Measurements from ENCODE around the gene CAMTA1.

Gene CAMTA1

DNA sequence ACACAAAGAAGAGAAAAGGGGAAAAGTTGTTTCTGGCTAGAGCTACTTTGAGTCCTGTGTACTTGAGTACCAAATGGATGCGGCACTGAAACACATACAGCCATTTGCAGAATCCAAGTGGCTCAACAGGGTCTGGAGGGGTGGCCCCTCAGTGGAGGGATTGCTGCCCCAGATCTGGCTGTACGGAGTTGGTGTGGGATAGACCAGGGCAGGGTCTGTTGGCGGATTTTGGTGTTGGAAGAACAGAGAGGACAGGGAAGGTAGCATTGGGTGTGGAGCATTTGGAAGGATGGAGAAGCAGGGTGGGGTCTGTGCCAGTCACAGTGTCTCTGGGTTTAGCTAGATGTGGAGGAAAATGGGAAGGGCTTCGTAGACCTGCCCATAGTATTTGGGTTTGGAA, 220.5 kb downstream of the CAMTA1 start:
- Histone ChIP-seq H3K4me1 (ENCODE audit: control insufficient read depth, insufficient read depth, low read length) (no peaks in the 10 kb centered on the region), H3K27ac (ENCODE audit: extremely low read depth, low read depth, low read length) (no peak overlapping the region), H3K9me3 (ENCODE audit: control insufficient read depth, insufficient read depth, low read depth, low read length) (no peaks in the 10 kb centered on the region), H3K4me3 (ENCODE audit: low read depth, low read length) (no peak overlapping the region), H3K36me3 (ENCODE audit: control insufficient read depth in 2 of 2, insufficient read depth in 1 of 2, low read length in 2 of 2) (no peaks in the 10 kb centered on the region)
- ChIA-PET CTCF (no interaction called here), POLR2A (no interaction called here)
- TF ChIP-seq ZNF639 (tag by site-specific recombination; IDR thresholded peaks at IDR 0.05) (no peak), ZNF426 (tag by site-specific recombination; IDR thresholded peaks at IDR 0.05) (no peak), ZNF76 (tag by site-specific recombination; IDR thresholded peaks at IDR 0.05; ENCODE audit: borderline replicate concordance, low read depth) (no peak), SALL2 (tag by site-specific recombination; IDR thresholded peaks at IDR 0.05; ENCODE audit: borderline replicate concordance) (no peak), WT1 (tag by site-specific recombination; IDR thresholded peaks at IDR 0.05) (no peak), ZFHX2 (tag by site-specific recombination; conservative IDR thresholded peaks at IDR 0.05) (no peak), ZNF449 (tag by site-specific recombination; IDR thresholded peaks at IDR 0.05) (no peak), ZNF670 (tag by site-specific recombination; IDR thresholded peaks at IDR 0.05; ENCODE audit: low read depth) (no peak), ZNF561 (tag by site-specific recombination; IDR thresholded peaks at IDR 0.05; ENCODE audit: borderline replicate concordance) (no peak)
- TF ChIP-seq, protein P1, sequence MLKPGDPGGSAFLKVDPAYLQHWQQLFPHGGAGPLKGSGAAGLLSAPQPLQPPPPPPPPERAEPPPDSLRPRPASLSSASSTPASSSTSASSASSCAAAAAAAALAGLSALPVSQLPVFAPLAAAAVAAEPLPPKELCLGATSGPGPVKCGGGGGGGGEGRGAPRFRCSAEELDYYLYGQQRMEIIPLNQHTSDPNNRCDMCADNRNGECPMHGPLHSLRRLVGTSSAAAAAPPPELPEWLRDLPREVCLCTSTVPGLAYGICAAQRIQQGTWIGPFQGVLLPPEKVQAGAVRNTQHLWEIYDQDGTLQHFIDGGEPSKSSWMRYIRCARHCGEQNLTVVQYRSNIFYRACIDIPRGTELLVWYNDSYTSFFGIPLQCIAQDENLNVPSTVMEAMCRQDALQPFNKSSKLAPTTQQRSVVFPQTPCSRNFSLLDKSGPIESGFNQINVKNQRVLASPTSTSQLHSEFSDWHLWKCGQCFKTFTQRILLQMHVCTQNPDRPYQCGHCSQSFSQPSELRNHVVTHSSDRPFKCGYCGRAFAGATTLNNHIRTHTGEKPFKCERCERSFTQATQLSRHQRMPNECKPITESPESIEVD (tag by site-specific recombination; IDR thresholded peaks at IDR 0.05), result no peak

GRCh38 chr1:7006996-7007871, 222.0 kb downstream of the CAMTA1 start:
- H3K36me3 ChIP-seq (ENCODE audit: control insufficient read depth in 2 of 2, insufficient read depth in 1 of 2, low read length in 2 of 2), result no peaks in the 10 kb centered on the region
- POLR2A ChIA-PET, result no interaction called here
- H3K9me3 ChIP-seq (ENCODE audit: control insufficient read depth, insufficient read depth, low read depth, low read length), result no peaks in the 10 kb centered on the region
- TF ChIP-seq KLF17 (tag by site-specific recombination; IDR thresholded peaks at IDR 0.05), result no peak
- no peak for TF ChIP-seq ZNF548 (tag by site-specific recombination; IDR thresholded peaks at IDR 0.05)
- TF ChIP-seq ZXDB (tag by site-specific recombination; IDR thresholded peaks at IDR 0.05), result no peak
- no peak for TF ChIP-seq ZNF791 (tag by site-specific recombination; IDR thresholded peaks at IDR 0.05)
- TF ChIP-seq, protein P2, sequence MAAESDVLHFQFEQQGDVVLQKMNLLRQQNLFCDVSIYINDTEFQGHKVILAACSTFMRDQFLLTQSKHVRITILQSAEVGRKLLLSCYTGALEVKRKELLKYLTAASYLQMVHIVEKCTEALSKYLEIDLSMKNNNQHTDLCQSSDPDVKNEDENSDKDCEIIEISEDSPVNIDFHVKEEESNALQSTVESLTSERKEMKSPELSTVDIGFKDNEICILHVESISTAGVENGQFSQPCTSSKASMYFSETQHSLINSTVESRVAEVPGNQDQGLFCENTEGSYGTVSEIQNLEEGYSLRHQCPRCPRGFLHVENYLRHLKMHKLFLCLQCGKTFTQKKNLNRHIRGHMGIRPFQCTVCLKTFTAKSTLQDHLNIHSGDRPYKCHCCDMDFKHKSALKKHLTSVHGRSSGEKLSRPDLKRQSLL (tag by site-specific recombination; IDR thresholded peaks at IDR 0.05), result no peak
- TF ChIP-seq ZEB2 (tag by site-specific recombination; IDR thresholded peaks at IDR 0.05), result no peak
- TF ChIP-seq ZNF311 (tag by site-specific recombination; IDR thresholded peaks at IDR 0.05; ENCODE audit: borderline replicate concordance), result no peak
- no peak for TF ChIP-seq MZF1 (tag by site-specific recombination; IDR thresholded peaks at IDR 0.05; ENCODE audit: borderline replicate concordance)
- TF ChIP-seq ZNF560 (tag by site-specific recombination; IDR thresholded peaks at IDR 0.05; ENCODE audit: borderline replicate concordance), result no peak
- no peak for TF ChIP-seq ZNF266 (tag by site-specific recombination; IDR thresholded peaks at IDR 0.05; ENCODE audit: low read depth)
- TF ChIP-seq ZNF433 (tag by site-specific recombination; IDR thresholded peaks at IDR 0.05; ENCODE audit: low read depth), result no peak
- no peak for TF ChIP-seq ZNF148 (tag by site-specific recombination; IDR thresholded peaks at IDR 0.05; ENCODE audit: borderline replicate concordance)
- no peak for TF ChIP-seq ZNF416 (tag by site-specific recombination; IDR thresholded peaks at IDR 0.05)
- no peak for TF ChIP-seq ZNF211 (tag by site-specific recombination; IDR thresholded peaks at IDR 0.05; ENCODE audit: low read depth)
- no peak for TF ChIP-seq ZNF324 (tag by site-specific recombination; IDR thresholded peaks at IDR 0.05)
- H3K4me1 ChIP-seq (ENCODE audit: control insufficient read depth, insufficient read depth, low read length), result no peaks in the 10 kb centered on the region
- H3K4me3 ChIP-seq (ENCODE audit: low read depth, low read length), result no peak overlapping the region
- CTCF ChIA-PET, result interaction anchor here (0.6 kb wide), 1 partner anchor 200 kb away, joined by 3 read pairs; no protein-coding TSS in a partner anchor
- no peak overlapping the region for H3K27ac ChIP-seq (ENCODE audit: extremely low read depth, low read depth, low read length)

Data from HEK293 (cell line).